Gastrocnemius medialis (tissue), 4 donors: ENCODE measurements around the gene AADACL2.

ENCODE experiments used
- POLR2A ChIP-seq, 2 donors: fragments of 450-650 bp; IDR thresholded peaks; one replicate each; pipeline ENCODE4 v1.6.1; 2017; ENCODE audit warnings: antibody characterized with exemption in 2 of 2, mild to moderate bottlenecking in 2 of 2, moderate library complexity in 2 of 2
- TF ChIP-seq, protein P1 (sequence below), 5 experiments: fragments of 450-650 bp in 3 of 5; fragments of 200-600 bp in 2 of 5; sonication (generic) in 2 of 5; IDR thresholded peaks in 4 of 5; conservative IDR thresholded peaks in 1 of 5; 1 replicate in 4 of 5; 2 replicates in 1 of 5; pipeline ENCODE4 v1.5.1; 2016 to 2019; ENCODE audit warnings: antibody characterized with exemption in 5 of 5, mild to moderate bottlenecking in 3 of 5, moderate library complexity in 3 of 5

DNA sequence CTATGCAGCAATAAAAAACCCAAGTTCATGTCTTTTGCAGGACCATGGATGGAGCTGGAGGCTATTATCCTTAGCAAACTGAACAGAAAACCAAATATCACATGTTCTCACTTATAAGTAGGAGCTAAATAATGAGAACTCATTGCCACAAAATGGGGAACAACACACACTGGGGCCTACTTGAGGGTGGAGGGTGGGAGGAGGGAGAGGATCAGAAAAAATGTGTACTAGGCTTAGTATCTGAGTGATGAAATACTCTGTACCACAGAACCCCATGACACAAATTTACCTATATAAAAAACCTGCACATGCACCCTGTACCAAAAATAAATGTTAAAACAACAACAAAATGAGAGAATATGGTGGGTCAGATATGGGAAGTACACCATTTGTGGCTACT lies 49.6 kb upstream of the AADACL2 start:
- no peak for TF ChIP-seq POLR2A (IDR thresholded peaks at IDR 0.05)
- TF ChIP-seq, protein P1, sequence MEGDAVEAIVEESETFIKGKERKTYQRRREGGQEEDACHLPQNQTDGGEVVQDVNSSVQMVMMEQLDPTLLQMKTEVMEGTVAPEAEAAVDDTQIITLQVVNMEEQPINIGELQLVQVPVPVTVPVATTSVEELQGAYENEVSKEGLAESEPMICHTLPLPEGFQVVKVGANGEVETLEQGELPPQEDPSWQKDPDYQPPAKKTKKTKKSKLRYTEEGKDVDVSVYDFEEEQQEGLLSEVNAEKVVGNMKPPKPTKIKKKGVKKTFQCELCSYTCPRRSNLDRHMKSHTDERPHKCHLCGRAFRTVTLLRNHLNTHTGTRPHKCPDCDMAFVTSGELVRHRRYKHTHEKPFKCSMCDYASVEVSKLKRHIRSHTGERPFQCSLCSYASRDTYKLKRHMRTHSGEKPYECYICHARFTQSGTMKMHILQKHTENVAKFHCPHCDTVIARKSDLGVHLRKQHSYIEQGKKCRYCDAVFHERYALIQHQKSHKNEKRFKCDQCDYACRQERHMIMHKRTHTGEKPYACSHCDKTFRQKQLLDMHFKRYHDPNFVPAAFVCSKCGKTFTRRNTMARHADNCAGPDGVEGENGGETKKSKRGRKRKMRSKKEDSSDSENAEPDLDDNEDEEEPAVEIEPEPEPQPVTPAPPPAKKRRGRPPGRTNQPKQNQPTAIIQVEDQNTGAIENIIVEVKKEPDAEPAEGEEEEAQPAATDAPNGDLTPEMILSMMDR (IDR thresholded peaks at IDR 0.05 in 4 of 5, conservative IDR thresholded peaks at IDR 0.05 in 1 of 5) = no peak
